ENCODE data around the gene UGCG. TPM values are rescaled to one million over a fixed set of nuclear protein-coding genes. Genes with fewer than 3 reads are reported as not detected.
A peak's percentile ranks its signal among the peaks of the same experiment; 100 is the strongest.
"Not testable (repeated sequence)": the region's sequence is repeated elsewhere in the genome, so short reads cannot be mapped to it uniquely, and the experiment has no call there.

The UGCG gene
- total and polyA plus RNA-seq, 8 donors, result 13.7 to 182 (median 19.7) TPM

- H3K36me3 ChIP-seq, result peaks cover 0 to 8% (median 2%) of the 10 kb centered on the region in 4 donors
- intact Hi-C loops (cut with DNase I; ENCODE audit: low total_unique reads), result loop anchor here (10.0 kb wide), 1 partner anchor 162 kb away; no protein-coding TSS in a partner anchor
- WGBS, 5 donors, result 49 to 68% (median 64%) methylated on average over 8 of the region's 8 CpGs
- H3K27ac ChIP-seq, result peak overlapping the region; percentile 6 to 99 (median 96)
- no peaks in the 10 kb centered on the region for H3K9me3 ChIP-seq
- no peak overlapping the region for H3K4me3 ChIP-seq
- H3K4me1 ChIP-seq, result peaks cover 60 to 91% (median 79%) of the 10 kb centered on the region in 4 donors
- no peaks in the 10 kb centered on the region for H3K27me3 ChIP-seq
- TF ChIP-seq EP300 (IDR thresholded peaks at IDR 0.05) (no peak), POLR2AphosphoS5 (IDR thresholded peaks at IDR 0.05) (peak in 1 of 3 donors; percentile 21)
- no peak for DNase-seq
Measured at GRCh38 chr9:111902391-111903139, 6.0 kb downstream of the UGCG start.

DNA sequence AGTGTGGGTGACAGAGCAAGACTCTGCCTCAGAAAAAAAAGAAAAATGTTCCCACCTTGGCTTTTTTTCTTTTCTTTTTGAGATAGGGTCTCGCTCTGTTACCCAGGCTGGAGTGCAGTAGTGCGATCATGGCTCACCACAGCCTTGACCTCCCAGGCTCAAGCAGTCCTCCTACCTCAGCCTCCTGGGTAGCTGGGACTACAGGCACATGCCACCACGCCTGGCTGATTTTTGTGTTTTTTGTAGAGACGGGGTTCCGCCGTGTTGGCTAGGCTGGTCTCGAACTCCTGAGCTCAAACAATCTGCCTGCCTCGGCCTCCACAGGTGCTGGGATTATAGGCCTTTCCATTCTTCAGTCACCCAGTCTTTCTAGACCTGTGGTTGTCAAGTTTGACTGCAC lies 6.9 kb downstream of the UGCG start:
- H3K4me3 ChIP-seq, DNase-seq, H3K27me3 ChIP-seq, H3K9me3 ChIP-seq, H3K36me3 ChIP-seq: not testable (repeated sequence)
- WGBS, 5 donors, result 80 to 97% (median 93%) methylated on average over 8 of the region's 8 CpGs
- intact Hi-C loops (cut with DNase I; ENCODE audit: low total_unique reads), result loop anchor here (10.0 kb wide), 1 partner anchor 161 kb away; no protein-coding TSS in a partner anchor
- Histone ChIP-seq H3K4me1 (peaks cover 60 to 100% (median 86%) of the 10 kb centered on the region in 4 donors), H3K27ac (peak overlapping the region; percentile 6 to 99 (median 96))

DNA sequence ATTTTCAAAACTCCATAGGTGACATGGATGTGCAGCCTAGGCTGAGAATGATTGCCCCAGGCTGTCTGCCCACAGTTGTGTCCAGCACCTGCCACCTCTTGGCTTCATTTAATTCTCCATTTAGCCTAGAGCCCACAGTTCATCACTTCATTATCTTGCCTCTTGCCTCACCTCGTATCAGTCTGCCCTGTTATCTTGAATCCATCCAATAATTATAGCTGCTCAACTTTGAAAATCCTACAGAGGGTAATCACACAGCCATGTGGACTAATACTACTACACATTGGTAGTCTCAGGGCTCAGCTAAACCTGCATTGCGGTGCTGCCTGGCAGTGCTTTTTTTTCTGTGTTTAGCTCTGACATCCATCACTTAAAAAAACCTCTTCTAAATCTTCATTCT lies 7.4 kb downstream of the UGCG start:
- Histone ChIP-seq H3K27ac (peak overlapping the region in 2 of 5 donors; percentile 96 to 99), H3K9me3 (no peaks in the 10 kb centered on the region), H3K27me3 (no peaks in the 10 kb centered on the region), H3K4me1 (peaks cover 58 to 100% (median 86%) of the 10 kb centered on the region in 4 donors), H3K4me3 (no peak overlapping the region), H3K36me3 (peaks cover 0 to 8% (median 2%) of the 10 kb centered on the region in 4 donors)
- TF ChIP-seq EP300 (IDR thresholded peaks at IDR 0.05), result no peak
- intact Hi-C loops (cut with DNase I; ENCODE audit: low total_unique reads), result loop anchor here (10.0 kb wide), 1 partner anchor 161 kb away; no protein-coding TSS in a partner anchor
- WGBS, 5 donors, result 45 to 67% (median 56%) methylated on average over 2 of the region's 2 CpGs
- no peak for DNase-seq

DNA sequence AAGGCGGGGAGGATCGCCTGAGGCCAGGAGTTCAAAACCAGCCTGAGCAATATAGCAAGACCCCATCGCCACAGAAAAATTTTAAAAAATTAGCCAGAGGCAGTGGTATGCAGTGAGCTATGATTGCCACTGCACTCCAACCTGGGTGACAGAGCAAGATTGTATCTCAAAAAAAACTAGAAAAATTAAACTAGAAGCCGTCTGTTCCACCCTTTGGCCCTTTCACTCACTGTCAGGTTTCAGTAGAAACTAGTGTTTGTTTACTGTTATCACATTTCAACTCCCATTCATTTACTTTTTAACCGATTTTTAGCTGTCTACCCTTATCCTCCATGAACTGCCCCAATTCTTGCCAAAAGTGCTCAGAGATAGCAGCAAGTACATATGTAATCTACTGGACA lies 8.3 kb downstream of the UGCG start:
- DNase-seq, result no peak
- 67 to 76% (median 71%) methylated on average over 5 of the region's 5 CpGs for WGBS, 5 donors
- H3K27ac ChIP-seq, result peak overlapping the region in 2 of 5 donors; percentile 5 to 30
- H3K4me1 ChIP-seq, result peaks cover 50 to 100% (median 87%) of the 10 kb centered on the region in 4 donors
- intact Hi-C loops (cut with DNase I; ENCODE audit: low total_unique reads), result loop anchor here (10.0 kb wide), 1 partner anchor 160 kb away; no protein-coding TSS in a partner anchor
- H3K27me3 ChIP-seq, result no peaks in the 10 kb centered on the region
- no peak overlapping the region for H3K4me3 ChIP-seq
- TF ChIP-seq CTCF (IDR thresholded peaks at IDR 0.05) (no peak), POLR2A (IDR thresholded peaks at IDR 0.05) (no peak), EP300 (IDR thresholded peaks at IDR 0.05) (no peak), POLR2AphosphoS5 (IDR thresholded peaks at IDR 0.05) (no peak)
- H3K9me3 ChIP-seq, result no peaks in the 10 kb centered on the region
- peaks cover 0 to 8% (median 2%) of the 10 kb centered on the region in 4 donors for H3K36me3 ChIP-seq

GRCh38 chr9:111907147-111907546 lies 10.5 kb downstream of the UGCG start:
- intact Hi-C loops (cut with DNase I; ENCODE audit: low total_unique reads), result loop anchor here (10.0 kb wide), 1 partner anchor 158 kb away; no protein-coding TSS in a partner anchor
- Histone ChIP-seq H3K9me3 (no peaks in the 10 kb centered on the region), H3K27me3 (no peaks in the 10 kb centered on the region), H3K36me3 (peaks cover 0 to 8% (median 2%) of the 10 kb centered on the region in 4 donors), H3K27ac (no peak overlapping the region), H3K4me3 (no peak overlapping the region), H3K4me1 (peaks cover 32 to 97% (median 72%) of the 10 kb centered on the region in 4 donors)
- 74 to 89% (median 80%) methylated on average over 5 of the region's 5 CpGs for WGBS, 5 donors
- DNase-seq, result no peak
- no peak for TF ChIP-seq POLR2A (IDR thresholded peaks at IDR 0.05)
- no peak for TF ChIP-seq EP300 (IDR thresholded peaks at IDR 0.05)
- no peak for TF ChIP-seq POLR2AphosphoS5 (IDR thresholded peaks at IDR 0.05)
- TF ChIP-seq CTCF (IDR thresholded peaks at IDR 0.05), result no peak
